OCI-LY7 (cell line): ENCODE results near the gene DSN1. TPM values are rescaled to one million over a fixed set of nuclear protein-coding genes. Genes with fewer than 3 reads are reported as not detected.

ENCODE experiments used
- BruUV-seq: library from RNA; stranded (reverse); fragments of 400-500 nt; replicated peaks from 2 replicates; lab custom pipeline; 2021; lab: Mats Ljungman, UMichigan
- CTCF ChIA-PET: fragments of 300-600 bp; sonication (Branson Sonifier 250); formaldehyde crosslinking; loops from one replicate; lab custom pipeline; 2022; ENCODE audit warnings: antibody characterized with exemption; ENCODE audit not compliant: unreplicated experiment; lab: Charles Lee
- POLR2A ChIA-PET: fragments of 300-600 bp; sonication (Branson Sonifier 250); formaldehyde crosslinking; loops from one replicate; lab custom pipeline; 2022; ENCODE audit warnings: antibody characterized with exemption; lab: Charles Lee
- DNase-seq: peaks from one replicate; pipeline ENCODE4 v3.0.0-alpha.2; 2015; ENCODE audit warnings: low spot score
- H2AFZ ChIP-seq: fragments of 200-600 bp; sonication (generic), shearing (Covaris generic); 2 replicates; pipeline ENCODE4 v1.6.1; 2014; ENCODE audit warnings: mild to moderate bottlenecking, antibody characterized with exemption, low read length, moderate library complexity
- H3K27ac ChIP-seq: fragments of 200-600 bp; sonication (generic); 2 replicates; pipeline ENCODE4 v1.5.1; 2014; ENCODE audit warnings: mixed run types, low read depth, mild to moderate bottlenecking, moderate library complexity, low read length, inconsistent platforms; ENCODE audit not compliant: poor library complexity, severe bottlenecking
- H3K36me3 ChIP-seq: fragments of 200-600 bp; sonication (generic); 2 replicates; pipeline ENCODE4 v1.6.1; 2014; ENCODE audit warnings: mild to moderate bottlenecking, antibody characterized with exemption, low read length, moderate library complexity, mixed read lengths; ENCODE audit not compliant: insufficient read depth
- H3K4me1 ChIP-seq: fragments of 200-600 bp; sonication (generic); 2 replicates; pipeline ENCODE4 v1.5.1; 2014; ENCODE audit warnings: mild to moderate bottlenecking, low read length; ENCODE audit not compliant: insufficient read depth, poor library complexity, severe bottlenecking
- H3K4me2 ChIP-seq: fragments of 200-600 bp; sonication (generic); 2 replicates; pipeline ENCODE4 v1.6.1; 2014; ENCODE audit warnings: mild to moderate bottlenecking, low read length
- H3K4me3 ChIP-seq: fragments of 200-600 bp; sonication (generic); 2 replicates; pipeline ENCODE4 v1.5.1; 2014; ENCODE audit warnings: mild to moderate bottlenecking, low read depth, low read length; ENCODE audit not compliant: poor library complexity, severe bottlenecking
- H3K79me2 ChIP-seq: fragments of 200-600 bp; sonication (generic); 2 replicates; pipeline ENCODE4 v1.6.1; 2016; ENCODE audit warnings: low read depth, mild to moderate bottlenecking, low read length, moderate library complexity, mixed read lengths; ENCODE audit not compliant: insufficient read depth
- H3K9me2 ChIP-seq: fragments of 200-600 bp; sonication (generic); 2 replicates; pipeline ENCODE4 v1.6.1; 2016; ENCODE audit warnings: mild to moderate bottlenecking, low read length, mixed read lengths; ENCODE audit not compliant: insufficient read depth
- H3K9me3 ChIP-seq: fragments of 200-600 bp; sonication (generic); 2 replicates; pipeline ENCODE4 v1.6.1; 2014; ENCODE audit warnings: mild to moderate bottlenecking, mixed run types, low read length, mixed read lengths
- H4K20me1 ChIP-seq: fragments of 200-600 bp; sonication (generic); 2 replicates; pipeline ENCODE4 v1.6.1; 2014; ENCODE audit warnings: mild to moderate bottlenecking, antibody characterized with exemption, low read length, moderate library complexity, mixed read lengths; ENCODE audit not compliant: insufficient read depth
- EZH2phosphoT487 ChIP-seq: fragments of 200-600 bp; sonication (generic); IDR thresholded peaks from 2 replicates; pipeline ENCODE4 v1.6.1; 2018; ENCODE audit warnings: low read depth, borderline replicate concordance, mild to moderate bottlenecking, mixed run types, antibody characterized with exemption, low read length, moderate library complexity, mixed read lengths
- intact Hi-C: fragments of 100-400 bp; cut with micrococcal nuclease; formaldehyde crosslinking; loops from one replicate; pipeline ENCODE4 v1.10.0; 2022; ENCODE audit not compliant: unreplicated experiment
- total RNA-seq, 2 experiments: library from RNA; depleted of rRNA in 1 of 2; stranded (reverse); fragments of >200 nt in 1 of 2; shearing (Covaris generic) in 1 of 2; gene quantifications; 2 replicates each; pipeline ENCODE4 v1.2.3, GENCODE V29; 2014 to 2022
- TF ChIP-seq, protein P1 (sequence below): fragments of 200-600 bp; sonication (generic); conservative IDR thresholded peaks from 2 replicates; pipeline ENCODE4 v1.5.1; 2014; ENCODE audit warnings: mild to moderate bottlenecking, antibody characterized with exemption, low read length, moderate library complexity, mixed read lengths

The DSN1 gene
- total RNA-seq, 2 experiments from 2014 or later: 33.0 to 37.6 TPM

- ChIA-PET POLR2A (interaction anchor here (0.5 to 1.1 kb wide), 2 partner anchors 39 to 287 kb away, joined by 3 to 4 read pairs; no protein-coding TSS in a partner anchor), CTCF (no interaction called here)
- Histone ChIP-seq H3K4me3 (no peak overlapping the region), H2AFZ (no peak overlapping the region), H4K20me1 (no peaks in the 10 kb centered on the region), H3K36me3 (peaks cover 18% of the 10 kb centered on the region), H3K9me3 (no peaks in the 10 kb centered on the region), H3K4me1 (peaks cover 16% of the 10 kb centered on the region), H3K9me2 (no peaks in the 10 kb centered on the region), H3K79me2 (no peaks in the 10 kb centered on the region), H3K4me2 (no peak overlapping the region), H3K27ac (no peak overlapping the region)
- no peak for DNase-seq
- no TSS peak for BruUV-seq
- intact Hi-C loops: no loop called here
- no peak for TF ChIP-seq EZH2phosphoT487
- TF ChIP-seq, protein P1, sequence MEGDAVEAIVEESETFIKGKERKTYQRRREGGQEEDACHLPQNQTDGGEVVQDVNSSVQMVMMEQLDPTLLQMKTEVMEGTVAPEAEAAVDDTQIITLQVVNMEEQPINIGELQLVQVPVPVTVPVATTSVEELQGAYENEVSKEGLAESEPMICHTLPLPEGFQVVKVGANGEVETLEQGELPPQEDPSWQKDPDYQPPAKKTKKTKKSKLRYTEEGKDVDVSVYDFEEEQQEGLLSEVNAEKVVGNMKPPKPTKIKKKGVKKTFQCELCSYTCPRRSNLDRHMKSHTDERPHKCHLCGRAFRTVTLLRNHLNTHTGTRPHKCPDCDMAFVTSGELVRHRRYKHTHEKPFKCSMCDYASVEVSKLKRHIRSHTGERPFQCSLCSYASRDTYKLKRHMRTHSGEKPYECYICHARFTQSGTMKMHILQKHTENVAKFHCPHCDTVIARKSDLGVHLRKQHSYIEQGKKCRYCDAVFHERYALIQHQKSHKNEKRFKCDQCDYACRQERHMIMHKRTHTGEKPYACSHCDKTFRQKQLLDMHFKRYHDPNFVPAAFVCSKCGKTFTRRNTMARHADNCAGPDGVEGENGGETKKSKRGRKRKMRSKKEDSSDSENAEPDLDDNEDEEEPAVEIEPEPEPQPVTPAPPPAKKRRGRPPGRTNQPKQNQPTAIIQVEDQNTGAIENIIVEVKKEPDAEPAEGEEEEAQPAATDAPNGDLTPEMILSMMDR: no peak
Observed at GRCh38 chr20:36796875-36797274, 23.3 kb upstream of the DSN1 start.

GRCh38 chr20:36796117-36796516 lies 22.6 kb upstream of the DSN1 start:
- H3K4me2 ChIP-seq: no peak overlapping the region
- H4K20me1 ChIP-seq: no peaks in the 10 kb centered on the region
- no peaks in the 10 kb centered on the region for H3K9me2 ChIP-seq
- no peaks in the 10 kb centered on the region for H3K79me2 ChIP-seq
- ChIA-PET CTCF (interaction anchor here (0.8 kb wide), 1 partner anchor 46 kb away, joined by 5 read pairs; no protein-coding TSS in a partner anchor), POLR2A (interaction anchor here (0.5 to 1.1 kb wide), 3 partner anchors 39 to 156 kb away, joined by 3 to 6 read pairs (median 4); no protein-coding TSS in a partner anchor)
- no peak overlapping the region for H2AFZ ChIP-seq
- H3K27ac ChIP-seq: no peak overlapping the region
- H3K4me3 ChIP-seq: no peak overlapping the region
- peaks cover 18% of the 10 kb centered on the region for H3K36me3 ChIP-seq
- intact Hi-C loops: no loop called here
- H3K4me1 ChIP-seq: peaks cover 20% of the 10 kb centered on the region
- H3K9me3 ChIP-seq: no peaks in the 10 kb centered on the region
- no peak for DNase-seq
- no TSS peak for BruUV-seq
- TF ChIP-seq EZH2phosphoT487: no peak
- TF ChIP-seq, protein P1: no peak

- H2AFZ ChIP-seq: no peak overlapping the region
- no peak overlapping the region for H3K4me3 ChIP-seq
- no peak for DNase-seq
- H3K9me2 ChIP-seq: no peaks in the 10 kb centered on the region
- peaks cover 20% of the 10 kb centered on the region for H3K4me1 ChIP-seq
- intact Hi-C loops: no loop called here
- H3K4me2 ChIP-seq: no peak overlapping the region
- ChIA-PET CTCF (interaction anchor here (0.8 kb wide), 1 partner anchor 46 kb away, joined by 5 read pairs; no protein-coding TSS in a partner anchor), POLR2A (interaction anchor here (0.5 to 1.1 kb wide), 3 partner anchors 40 to 155 kb away, joined by 3 to 6 read pairs (median 4); no protein-coding TSS in a partner anchor)
- H4K20me1 ChIP-seq: no peaks in the 10 kb centered on the region
- no TSS peak for BruUV-seq
- H3K27ac ChIP-seq: no peak overlapping the region
- H3K79me2 ChIP-seq: no peaks in the 10 kb centered on the region
- no peaks in the 10 kb centered on the region for H3K9me3 ChIP-seq
- H3K36me3 ChIP-seq: peaks cover 18% of the 10 kb centered on the region
- no peak for TF ChIP-seq EZH2phosphoT487
- TF ChIP-seq, protein P1: no peak
Observed at GRCh38 chr20:36795691-36796090, 22.1 kb upstream of the DSN1 start.
